ENCODE measurements around the gene CXXC1. TPM values are rescaled to one million over a fixed set of nuclear protein-coding genes. Genes with fewer than 3 reads are reported as not detected.

Gene CXXC1
- total and polyA plus RNA-seq, 2 donors (not counting 3 experiments of a cell fraction or from before 2014, with no cell fraction given): 64.4 to 128 TPM

GRCh38 chr18:50280707-50281294 is 6.7 kb downstream of the CXXC1 start:
- Histone ChIP-seq H3K9ac (replicated peaks; ENCODE audit: extremely low read depth, insufficient read depth, low read length) (peak overlapping the region; percentile 85), H3K79me2 (ENCODE audit: control insufficient read depth, insufficient read depth, low read length) (peaks cover 27% of the 10 kb centered on the region), H3K27ac (ENCODE audit: insufficient read depth, low read depth, low read length) (peak overlapping the region; percentile 60), H2AFZ (ENCODE audit: low read depth, low read length) (peak overlapping the region; percentile 84), H3K4me2 (ENCODE audit: insufficient read depth, low read length) (peak overlapping the region; percentile 55), H3K36me3 (ENCODE audit: control insufficient read depth in 2 of 2, extremely low read depth in 1 of 2, insufficient read depth in 2 of 2, low read length in 2 of 2) (peaks cover 11 to 38% of the 10 kb centered on the region in 2 experiments), H4K20me1 (replicated peaks; ENCODE audit: control insufficient read depth, extremely low read depth, insufficient read depth, low read length) (no peaks in the 10 kb centered on the region), H3K4me3 (replicated peaks in 1 of 3; ENCODE audit: insufficient read depth in 1 of 3, low read depth in 1 of 3, low read length in 3 of 3) (peak overlapping the region; percentile 79 to 89 (median 84)), H3K9me1 (replicated peaks; ENCODE audit: control insufficient read depth, extremely low read depth, insufficient read depth, low read length) (no peaks in the 10 kb centered on the region), H3K9me3 (replicated peaks; ENCODE audit: control insufficient read depth, insufficient read depth, low read length) (no peaks in the 10 kb centered on the region), H3K27me3 (ENCODE audit: control insufficient read depth in 2 of 2, insufficient read depth in 2 of 2, low read length in 2 of 2) (no peaks in the 10 kb centered on the region), H3K4me1 (ENCODE audit: control insufficient read depth, extremely low read depth, insufficient read depth, low read length) (peaks cover 23% of the 10 kb centered on the region)
- BruUV-seq (replicated peaks): no TSS peak
- intact Hi-C loops (cut with micrococcal nuclease) (loop anchor here (1.0 to 5.0 kb wide), 4 partner anchors 12 to 916 kb away; partner anchors contain the start of genes MEX3C, RPL17 and SKA1), dilution Hi-C loops (cut with MboI; ENCODE audit: extremely low pct_ligation_motif_present, low sequenced_read_pairs) (no loop called here)
- POLR2A ChIA-PET: interaction anchor here (1.1 kb wide), 1 partner anchor 12 kb away, joined by 5 read pairs; no protein-coding TSS in a partner anchor
- no peak for TF ChIP-seq GATA2 (IDR thresholded peaks at IDR 0.05; ENCODE audit: insufficient read depth, insufficient read length, low read depth, low read length)
- TF ChIP-seq MYC (IDR thresholded peaks at IDR 0.05; ENCODE audit: low read depth, low read length): no peak
- no peak for TF ChIP-seq POLR2A (IDR thresholded peaks at IDR 0.05; ENCODE audit: low read depth, low read length)
- no peak for TF ChIP-seq EZH2 (IDR thresholded peaks at IDR 0.05; ENCODE audit: borderline replicate concordance, low read depth, low read length, severe bottlenecking)
- TF ChIP-seq, protein P1, sequence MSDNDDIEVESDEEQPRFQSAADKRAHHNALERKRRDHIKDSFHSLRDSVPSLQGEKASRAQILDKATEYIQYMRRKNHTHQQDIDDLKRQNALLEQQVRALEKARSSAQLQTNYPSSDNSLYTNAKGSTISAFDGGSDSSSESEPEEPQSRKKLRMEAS (IDR thresholded peaks at IDR 0.05; ENCODE audit: insufficient read depth, insufficient read length): no peak
- no peak for TF ChIP-seq POLR2AphosphoS5 (IDR thresholded peaks at IDR 0.05; ENCODE audit: insufficient read depth, low read depth, low read length)
- TF ChIP-seq FOS (IDR thresholded peaks at IDR 0.05; ENCODE audit: borderline replicate concordance, insufficient read depth, low read length): no peak
- no peak for TF ChIP-seq CTCF (IDR thresholded peaks at IDR 0.05; ENCODE audit: extremely low read depth in 1 of 2, insufficient read depth in 1 of 2, low read depth in 1 of 2, low read length in 2 of 2)
- TF ChIP-seq JUN (IDR thresholded peaks at IDR 0.05; ENCODE audit: borderline replicate concordance, insufficient read depth, insufficient read length, low read depth): no peak
- peak; percentile 37 for FAIRE-seq
- CTCF ChIA-PET: interaction anchor here (0.9 to 2.7 kb wide), 5 partner anchors 11 to 770 kb away, joined by 3 to 44 read pairs (median 7); partner anchors contain the start of gene CFAP53
- DNase-seq (ENCODE audit: low read depth, low spot score): no peak

All from endothelial cell of umbilical vein (primary cell).